Measurements from ENCODE around the gene KLRC3. TPM values are rescaled to one million over a fixed set of nuclear protein-coding genes. Genes with fewer than 3 reads are reported as not detected.

Gene KLRC3
- total RNA-seq, 1 donor from 2014 or later: not detected

GRCh38 chr12:10362828-10363657 is 57.4 kb downstream of the KLRC3 start:
- Histone ChIP-seq H3K4me3 (no peak overlapping the region), H3K27ac (peak overlapping the region; percentile 88 to 90)
- intact Hi-C loops (cut with DNase I): loop anchor here (5.0 to 10.0 kb wide), 3 partner anchors 151 to 812 kb away; partner anchors contain the start of genes GABARAPL1 and SMIM10L1

GRCh38 chr12:10362325-10362724 is 58.1 kb downstream of the KLRC3 start:
- H3K36me3 ChIP-seq: no peaks in the 10 kb centered on the region
- H3K9me3 ChIP-seq: no peaks in the 10 kb centered on the region
- TF ChIP-seq CTCF (IDR thresholded peaks at IDR 0.05): no peak
- peak overlapping the region in 1 of 2 donors; percentile 88 for H3K27ac ChIP-seq
- H3K4me1 ChIP-seq: peaks cover 10% of the 10 kb centered on the region in 2 donors
- DNase-seq (ENCODE audit: low spot score in 2 of 2): no peak
- no peak overlapping the region for H3K4me3 ChIP-seq
- no peaks in the 10 kb centered on the region for H3K27me3 ChIP-seq
- intact Hi-C loops (cut with DNase I): loop anchor here (5.0 to 10.0 kb wide), 3 partner anchors 150 to 812 kb away; partner anchors contain the start of genes GABARAPL1 and SMIM10L1

More at GRCh38 chr12:10362828-10363657, 57.4 kb downstream of the KLRC3 start:
- H3K27me3 ChIP-seq: no peaks in the 10 kb centered on the region
- no peaks in the 10 kb centered on the region for H3K9me3 ChIP-seq
- no peak for DNase-seq (ENCODE audit: low spot score in 2 of 2)
- no peak for TF ChIP-seq CTCF (IDR thresholded peaks at IDR 0.05)
- peaks cover 10% of the 10 kb centered on the region in 2 donors for H3K4me1 ChIP-seq
- H3K36me3 ChIP-seq: no peaks in the 10 kb centered on the region

Other genes with a start within 250 kb of the KLRC3 start
- gene OLR1, start 248.5 kb downstream of the KLRC3 start, total RNA-seq: 2.1 TPM
- gene TMEM52B, start 241.6 kb downstream of the KLRC3 start, total RNA-seq: not detected
- 239 TPM for gene GABARAPL1, start 207.7 kb downstream of the KLRC3 start, total RNA-seq
- 0.11 TPM for gene KLRD1, start 112.7 kb downstream of the KLRC3 start, total RNA-seq
- gene KLRK1, start 30.6 kb downstream of the KLRC3 start, total RNA-seq: not detected
- gene KLRC4, start 10.8 kb downstream of the KLRC3 start, total RNA-seq: not detected
- not detected for gene KLRC2, start 15.4 kb upstream of the KLRC3 start, total RNA-seq
- not detected for gene KLRC1, start 32.8 kb upstream of the KLRC3 start, total RNA-seq
- gene EIF2S3B, start 85.3 kb upstream of the KLRC3 start, total RNA-seq: not detected
- 5.4 TPM for gene MAGOHB, start 193.0 kb upstream of the KLRC3 start, total RNA-seq

Measured in ascending aorta (tissue), 2 donors.